ENCODE results near the gene KRTAP3-2. TPM values are rescaled to one million over a fixed set of nuclear protein-coding genes. Genes with fewer than 3 reads are reported as not detected.

The KRTAP3-2 gene
- polyA plus RNA-seq, 3 donors, result not detected

DNA sequence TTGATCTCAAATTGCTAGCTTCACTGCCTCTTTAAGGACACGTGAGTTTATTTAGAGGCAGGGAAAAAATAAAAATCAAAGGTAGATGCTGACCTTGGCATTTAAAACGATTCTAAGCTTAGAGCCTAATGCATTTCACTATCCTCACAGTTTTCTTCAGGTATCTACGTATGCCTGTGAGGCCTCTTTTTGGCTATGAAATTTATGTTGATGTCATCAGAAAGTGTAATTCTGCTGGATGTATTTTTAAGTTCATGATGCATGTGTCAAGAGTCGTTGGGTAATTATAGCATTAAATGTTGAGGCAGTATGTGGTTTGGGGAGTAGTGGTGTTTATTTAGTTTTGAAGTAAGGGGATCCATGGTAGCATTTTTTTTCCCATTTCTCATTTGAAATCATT, 4.2 kb upstream of the KRTAP3-2 start:
- Mint-ChIP-seq H3K27ac (no peak overlapping the region), H3K4me1 (no peaks in the 10 kb centered on the region), H3K27me3 (ENCODE audit: low read depth in 3 of 3) (peaks cover 8 to 16% (median 9%) of the 10 kb centered on the region in 3 donors), H3K4me3 (no peak overlapping the region), H3K36me3 (no peaks in the 10 kb centered on the region), H3K9me3 (peaks cover 0 to 4% (median 0%) of the 10 kb centered on the region in 7 donors)
- TF ChIP-seq CTCF (IDR thresholded peaks at IDR 0.05), result no peak
- intact Hi-C loops (cut with micrococcal nuclease), result no loop called here
- no peak overlapping the region for H3K27ac ChIP-seq (ENCODE audit: low read depth in 1 of 2, low read length in 2 of 2)
- no peaks in the 10 kb centered on the region for H3K27me3 ChIP-seq (ENCODE audit: control insufficient read depth in 2 of 2, insufficient read depth in 2 of 2, low read length in 2 of 2)
- no peaks in the 10 kb centered on the region for H3K79me2 ChIP-seq (ENCODE audit: insufficient read depth, low read length)
- no peak overlapping the region for H3K4me2 ChIP-seq (replicated peaks; ENCODE audit: extremely low read depth, low read length, poor library complexity, severe bottlenecking)
- H3K9me3 ChIP-seq (replicated peaks in 1 of 2; ENCODE audit: control insufficient read depth in 1 of 2, insufficient read depth in 1 of 2, low read length in 2 of 2), result no peaks in the 10 kb centered on the region
- H2AFZ ChIP-seq (ENCODE audit: insufficient read depth, low read depth, low read length, poor library complexity, severe bottlenecking), result no peak overlapping the region
- DNase-seq, result no peak
- 20% methylated on average over 1 of the region's 4 CpGs for WGBS (ENCODE audit: insufficient coverage)
- H3K9ac ChIP-seq (ENCODE audit: insufficient read depth, low read length, poor library complexity, severe bottlenecking), result no peak overlapping the region
- no peaks in the 10 kb centered on the region for H3K4me1 ChIP-seq (ENCODE audit: control insufficient read depth in 1 of 2, insufficient read depth in 2 of 2, low read length in 2 of 2)
- no peaks in the 10 kb centered on the region for H3K36me3 ChIP-seq (replicated peaks in 1 of 2; ENCODE audit: control insufficient read depth in 1 of 2, insufficient read depth in 2 of 2, low read length in 2 of 2)
- H4K20me1 ChIP-seq (ENCODE audit: insufficient read depth, low read length), result no peaks in the 10 kb centered on the region
- H3K4me3 ChIP-seq (replicated peaks in 1 of 3; ENCODE audit: low read depth in 2 of 3, low read length in 3 of 3), result no peak overlapping the region

GRCh38 chr17:41002814-41003213, 3.1 kb upstream of the KRTAP3-2 start:
- Histone ChIP-seq H3K79me2 (ENCODE audit: insufficient read depth, low read length) (no peaks in the 10 kb centered on the region), H3K4me3 (replicated peaks in 1 of 3; ENCODE audit: low read depth in 2 of 3, low read length in 3 of 3) (no peak overlapping the region), H2AFZ (ENCODE audit: insufficient read depth, low read depth, low read length, poor library complexity, severe bottlenecking) (no peak overlapping the region), H3K9me3 (replicated peaks in 1 of 2; ENCODE audit: control insufficient read depth in 1 of 2, insufficient read depth in 1 of 2, low read length in 2 of 2) (no peaks in the 10 kb centered on the region), H4K20me1 (ENCODE audit: insufficient read depth, low read length) (no peaks in the 10 kb centered on the region), H3K9ac (ENCODE audit: insufficient read depth, low read length, poor library complexity, severe bottlenecking) (no peak overlapping the region), H3K4me2 (replicated peaks; ENCODE audit: extremely low read depth, low read length, poor library complexity, severe bottlenecking) (no peak overlapping the region), H3K27me3 (ENCODE audit: control insufficient read depth in 2 of 2, insufficient read depth in 2 of 2, low read length in 2 of 2) (peaks cover 0 to under 1% of the 10 kb centered on the region in 2 donors), H3K27ac (ENCODE audit: low read depth in 1 of 2, low read length in 2 of 2) (no peak overlapping the region), H3K36me3 (replicated peaks in 1 of 2; ENCODE audit: control insufficient read depth in 1 of 2, insufficient read depth in 2 of 2, low read length in 2 of 2) (no peaks in the 10 kb centered on the region), H3K4me1 (ENCODE audit: control insufficient read depth in 1 of 2, insufficient read depth in 2 of 2, low read length in 2 of 2) (no peaks in the 10 kb centered on the region)
- no peak for TF ChIP-seq CTCF (IDR thresholded peaks at IDR 0.05)
- Mint-ChIP-seq H3K27me3 (ENCODE audit: low read depth in 3 of 3) (peaks cover 5 to 13% (median 8%) of the 10 kb centered on the region in 3 donors), H3K4me1 (no peaks in the 10 kb centered on the region), H3K27ac (no peak overlapping the region), H3K9me3 (peaks cover 0 to 4% (median 0%) of the 10 kb centered on the region in 7 donors), H3K36me3 (no peaks in the 10 kb centered on the region), H3K4me3 (no peak overlapping the region)
- 87% methylated on average over 3 of the region's 5 CpGs for WGBS (ENCODE audit: insufficient coverage)
- intact Hi-C loops (cut with micrococcal nuclease), result no loop called here
- DNase-seq, result peak in 1 of 3 donors; percentile 19
